HepG2 (cell line): ENCODE results near the gene MGARP. TPM values are rescaled to one million over a fixed set of nuclear protein-coding genes. Genes with fewer than 3 reads are reported as not detected.

Source experiments
- ASH2L ChIP-seq: fragments of 300-600, 200-600 bp; sonication (generic); IDR thresholded peaks from 2 replicates; pipeline ENCODE4 v1.7.0; 2017; ENCODE audit warnings: low read depth, mild to moderate bottlenecking, moderate library complexity, mixed read lengths, low read length; ENCODE audit not compliant: insufficient read length
- EEA1 ChIP-seq: sonication (generic); formaldehyde crosslinking; IDR thresholded peaks from 2 replicates; pipeline ENCODE4 v1.5.1; 2020; ENCODE audit warnings: mild to moderate bottlenecking, missing genetic modification reagents, borderline replicate concordance
- HNF4A ChIP-seq: sonication (generic); formaldehyde crosslinking; IDR thresholded peaks from 2 replicates; pipeline ENCODE4 v1.4.0; 2020; ENCODE audit warnings: missing genetic modification reagents
- KIAA2018 ChIP-seq: sonication (generic); formaldehyde crosslinking; IDR thresholded peaks from 2 replicates; pipeline ENCODE4 v1.5.0; 2020; ENCODE audit warnings: mild to moderate bottlenecking, missing genetic modification reagents, borderline replicate concordance
- KLF9 ChIP-seq: IDR thresholded peaks from 2 replicates; pipeline ENCODE4 v1.6.1; 2016; ENCODE audit warnings: low read depth
- NR2F1 ChIP-seq, 2 experiments: fragments of 450-650 bp in 1 of 2; formaldehyde crosslinking in 1 of 2; IDR thresholded peaks; 2 replicates each; pipeline versions ENCODE4 v1.5.0 to v1.6.1; 2016 to 2020; ENCODE audit warnings: mild to moderate bottlenecking in 1 of 2, missing compliant biosample characterization in 1 of 2, missing genetic modification reagents in 1 of 2, moderate library complexity in 1 of 2
- NR2F6 ChIP-seq, 2 experiments: IDR thresholded peaks; 2 replicates each; pipeline ENCODE4 v1.6.1; 2016; ENCODE audit warnings: antibody characterized with exemption in 1 of 2, mild to moderate bottlenecking in 1 of 2
- PATZ1 ChIP-seq: sonication (generic); formaldehyde crosslinking; IDR thresholded peaks from 2 replicates; pipeline ENCODE4 v1.4.0; 2020; ENCODE audit warnings: missing genetic modification reagents
- PPARG ChIP-seq: conservative IDR thresholded peaks from 2 replicates; pipeline ENCODE4 v1.6.1; 2016; ENCODE audit warnings: missing biosample characterization, missing genetic modification reagents
- RBM39 ChIP-seq: fragments of 200-400 bp; formaldehyde crosslinking; IDR thresholded peaks from one replicate; pipeline ENCODE4 v1.6.1; 2018; ENCODE audit warnings: antibody characterized with exemption, mild to moderate bottlenecking, low read depth, low read length; ENCODE audit not compliant: poor library complexity, severe bottlenecking
- RXRA ChIP-seq: sonication (generic); formaldehyde crosslinking; IDR thresholded peaks from 2 replicates; pipeline ENCODE4 v1.5.1; 2020; ENCODE audit warnings: missing genetic modification reagents
- THAP8 ChIP-seq: sonication (generic); formaldehyde crosslinking; IDR thresholded peaks from 2 replicates; pipeline ENCODE4 v1.5.1; 2020; ENCODE audit warnings: missing genetic modification reagents, mild to moderate bottlenecking, borderline replicate concordance
- ZNF3 ChIP-seq: IDR thresholded peaks from 2 replicates; pipeline ENCODE4 v1.7.0; 2017; ENCODE audit warnings: inconsistent platforms
- ZNF431 ChIP-seq: sonication (generic); formaldehyde crosslinking; IDR thresholded peaks from 2 replicates; pipeline ENCODE4 v1.9.0; 2022; ENCODE audit warnings: missing genetic modification reagents, low read depth, mild to moderate bottlenecking, borderline replicate concordance
- ZNF558 ChIP-seq: sonication (generic); formaldehyde crosslinking; IDR thresholded peaks from 2 replicates; pipeline ENCODE4 v1.9.0; 2022; ENCODE audit warnings: mild to moderate bottlenecking, missing genetic modification reagents, borderline replicate concordance
- ZNF749 ChIP-seq: sonication (generic); formaldehyde crosslinking; IDR thresholded peaks from 2 replicates; pipeline ENCODE4 v1.8.0; 2022; ENCODE audit warnings: mild to moderate bottlenecking, missing genetic modification reagents, moderate library complexity, borderline replicate concordance
- polyA plus RNA-seq, 8 experiments: library from polyadenylated mRNA; depleted of rRNA in 3 of 8; stranded (reverse) in 7 of 8; unstranded in 1 of 8; fragments of >200 nt; fragmentation: Illumina TruSeq in 4 of 8; extraction: Trizol in 4 of 8; gene quantifications; 2 replicates each; pipeline versions ENCODE4 v1.2.1 to v1.2.3, GENCODE V29; 2011 to 2016; ENCODE audit warnings: low read depth in 4 of 8, missing spikeins in 1 of 8, mixed read lengths in 1 of 8; ENCODE audit not compliant: insufficient read depth in 1 of 8
- total RNA-seq, 5 experiments: library from RNA; depleted of rRNA; stranded (reverse); fragments of >200 nt; fragmentation: Illumina TruSeq; extraction: Trizol; gene quantifications; 2 replicates each; pipeline ENCODE4 v1.2.3, GENCODE V29; 2016; ENCODE audit warnings: low read depth in 1 of 5

Gene MGARP
- total and polyA plus RNA-seq, 2 of the 13 experiments (the other 11 are each of a cell fraction or from before 2014, with no cell fraction given) = 0.11 to 0.13 TPM

GRCh38 chr4:139301821-139302611 lies 22.0 kb upstream of the MGARP start, which contains the start of gene NDUFC1 (continued):
- TF ChIP-seq KIAA2018 (CRISPR knock-in tag) (peak; percentile 53; the same call in 1 of the 2 replicates), KLF9 (CRISPR knock-in tag) (no peak), HNF4A (CRISPR knock-in tag) (no peak), PPARG (CRISPR knock-in tag) (no peak), NR2F6 (IDR thresholded peaks at IDR 0.05) (peak; percentile 15), NR2F6 (CRISPR knock-in tag; IDR thresholded peaks at IDR 0.05) (peak; percentile 8; the same call in 1 of the 2 replicates), ZNF749 (CRISPR knock-in tag) (no peak), EEA1 (CRISPR knock-in tag) (peak; percentile 27; the same call in 1 of the 2 replicates), THAP8 (CRISPR knock-in tag) (no peak; the same call in 1 of the 2 replicates), ZNF3 (0 out of 2 replicates have a peak, but pooled peaks have one; percentile 21), RBM39 (no peak), ZNF431 (CRISPR knock-in tag) (0 out of 2 replicates have a peak, but pooled peaks have one; percentile 11), PATZ1 (peak; percentile 54; the same call in 1 of the 2 replicates), NR2F1 (CRISPR knock-in tag; IDR thresholded peaks at IDR 0.05) (peak in 1 of 2 experiments; percentile 18; a peak in 1 of 4 replicates), ASH2L (peak; percentile 71), ZNF558 (CRISPR knock-in tag) (peak; percentile 70; the same call in 1 of the 2 replicates), RXRA (CRISPR knock-in tag) (no peak)
